Neural progenitor cell (in vitro differentiated cells): Measurements from ENCODE around the gene CD200R1L. TPM values are rescaled to one million over a fixed set of nuclear protein-coding genes. Genes with fewer than 3 reads are reported as not detected.

Experiments
- DNase-seq: peaks from one replicate; pipeline ENCODE4 v3.0.0-alpha.2; 2016; ENCODE audit warnings: low spot score
- H2AFZ ChIP-seq: fragments of 200-600 bp; sonication (generic); replicated peaks from 2 replicates; pipeline ENCODE4 v1.6.1; 2016; ENCODE audit warnings: antibody characterized with exemption
- H3F3A ChIP-seq: fragments of 200-600 bp; sonication (generic); 2 replicates; pipeline ENCODE4 v1.6.1; 2016; ENCODE audit warnings: antibody characterized with exemption, low read depth
- H3K27ac ChIP-seq: fragments of 200-600 bp; sonication (generic); 2 replicates; pipeline ENCODE4 v1.5.1; 2016; ENCODE audit warnings: mild to moderate bottlenecking
- H3K27me3 ChIP-seq: fragments of 200-600 bp; sonication (generic); 2 replicates; pipeline ENCODE4 v1.6.1; 2016; ENCODE audit warnings: mild to moderate bottlenecking, moderate library complexity
- H3K36me3 ChIP-seq: fragments of 200-600 bp; sonication (generic); 2 replicates; pipeline ENCODE4 v1.5.1; 2016
- H3K4me1 ChIP-seq: fragments of 200-600 bp; sonication (generic); 2 replicates; pipeline ENCODE4 v1.6.1; 2016; ENCODE audit warnings: mixed run types
- H3K4me2 ChIP-seq: fragments of 200-600 bp; sonication (generic); 2 replicates; pipeline ENCODE4 v1.6.1; 2016
- H3K4me3 ChIP-seq: fragments of 200-600 bp; sonication (generic); 2 replicates; pipeline ENCODE4 v1.5.1; 2016
- H3K79me2 ChIP-seq: fragments of 200-600 bp; sonication (generic); 2 replicates; pipeline ENCODE4 v1.6.1; 2016; ENCODE audit warnings: low read depth
- H3K9ac ChIP-seq: fragments of 200-600 bp; sonication (generic); 2 replicates; pipeline ENCODE4 v1.6.1; 2016
- H3K9me3 ChIP-seq: fragments of 200-600 bp; sonication (generic); 2 replicates; pipeline ENCODE4 v1.5.1; 2016; ENCODE audit warnings: low read depth
- H4K20me1 ChIP-seq: fragments of 200-600 bp; sonication (generic); 2 replicates; pipeline ENCODE4 v1.6.1; 2016; ENCODE audit warnings: low read depth
- H3K27ac Mint-ChIP-seq: 3 replicates; pipeline ENCODE4 v1.8.0; 2021; ENCODE audit warnings: mixed read lengths
- H3K27me3 Mint-ChIP-seq: 2 replicates; pipeline ENCODE4 v1.8.0; 2022; ENCODE audit warnings: low read depth, mild to moderate bottlenecking, inconsistent platforms, moderate library complexity, mixed read lengths; ENCODE audit not compliant: insufficient read depth
- H3K36me3 Mint-ChIP-seq: 3 replicates; pipeline ENCODE4 v1.8.0; 2021; ENCODE audit warnings: mixed read lengths
- H3K4me1 Mint-ChIP-seq: 3 replicates; pipeline ENCODE4 v1.8.0; 2021; ENCODE audit warnings: mixed read lengths
- H3K4me3 Mint-ChIP-seq: 3 replicates; pipeline ENCODE4 v1.8.0; 2021; ENCODE audit warnings: mild to moderate bottlenecking, moderate library complexity, mixed read lengths
- H3K9me3 Mint-ChIP-seq: 3 replicates; pipeline ENCODE4 v1.8.0; 2020; ENCODE audit warnings: mixed read lengths
- EZH2 ChIP-seq: fragments of 200-600 bp; sonication (generic); IDR thresholded peaks from 2 replicates; pipeline ENCODE4 v1.6.1; 2017; ENCODE audit warnings: antibody characterized with exemption, mild to moderate bottlenecking, moderate library complexity
- EZH2phosphoT487 ChIP-seq: fragments of 200-600 bp; sonication (generic); IDR thresholded peaks from 2 replicates; pipeline ENCODE4 v1.6.1; 2017; ENCODE audit warnings: antibody characterized with exemption
- total RNA-seq: library from RNA; depleted of rRNA; stranded (reverse); fragments of >200 nt; gene quantifications from 2 replicates; pipeline ENCODE4 v1.2.3, GENCODE V29; 2015; ENCODE audit warnings: low replicate concordance
- TF ChIP-seq, protein P1 (sequence below): fragments of 200-600 bp; sonication (generic); IDR thresholded peaks from 2 replicates; pipeline ENCODE4 v1.5.1; 2017; ENCODE audit warnings: antibody characterized with exemption, mild to moderate bottlenecking

The CD200R1L gene
- total RNA-seq, 1 donor from 2014 or later, result not detected

DNA sequence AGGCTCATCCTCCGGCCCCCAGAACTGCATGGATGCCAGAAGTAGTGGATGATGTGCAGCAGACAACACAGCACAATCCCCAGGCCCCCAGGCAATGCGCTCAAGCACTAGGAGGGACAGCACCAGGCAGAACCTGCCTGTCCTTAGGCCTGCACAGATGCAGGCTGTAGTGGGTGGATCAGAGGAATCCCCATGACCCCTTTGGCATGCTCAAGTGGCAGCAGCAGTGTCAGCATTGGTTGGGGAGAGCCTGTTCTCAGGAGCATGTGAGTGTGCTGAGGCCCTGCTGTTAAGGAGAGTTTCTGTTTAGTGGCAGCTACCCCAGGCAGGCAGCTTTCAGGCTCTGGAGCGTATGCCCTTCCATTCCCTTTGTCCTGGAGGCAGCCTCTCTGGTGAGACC is 25.1 kb upstream of the CD200R1L start:
- no peak for DNase-seq
- H3F3A ChIP-seq, result no peaks in the 10 kb centered on the region
- H3K4me1 ChIP-seq, result no peaks in the 10 kb centered on the region
- no peak overlapping the region for H3K4me2 ChIP-seq
- no peak overlapping the region for H3K4me3 Mint-ChIP-seq
- no peak overlapping the region for H3K9ac ChIP-seq
- H3K27me3 Mint-ChIP-seq, result peaks cover 4% of the 10 kb centered on the region
- no peaks in the 10 kb centered on the region for H3K36me3 Mint-ChIP-seq
- no peak overlapping the region for H3K27ac ChIP-seq
- no peaks in the 10 kb centered on the region for H3K36me3 ChIP-seq
- H3K4me3 ChIP-seq, result no peak overlapping the region
- peaks cover 16% of the 10 kb centered on the region for H3K9me3 Mint-ChIP-seq
- H3K27me3 ChIP-seq, result no peaks in the 10 kb centered on the region
- no peaks in the 10 kb centered on the region for H3K4me1 Mint-ChIP-seq
- TF ChIP-seq EZH2, result no peak
- TF ChIP-seq, protein P1, sequence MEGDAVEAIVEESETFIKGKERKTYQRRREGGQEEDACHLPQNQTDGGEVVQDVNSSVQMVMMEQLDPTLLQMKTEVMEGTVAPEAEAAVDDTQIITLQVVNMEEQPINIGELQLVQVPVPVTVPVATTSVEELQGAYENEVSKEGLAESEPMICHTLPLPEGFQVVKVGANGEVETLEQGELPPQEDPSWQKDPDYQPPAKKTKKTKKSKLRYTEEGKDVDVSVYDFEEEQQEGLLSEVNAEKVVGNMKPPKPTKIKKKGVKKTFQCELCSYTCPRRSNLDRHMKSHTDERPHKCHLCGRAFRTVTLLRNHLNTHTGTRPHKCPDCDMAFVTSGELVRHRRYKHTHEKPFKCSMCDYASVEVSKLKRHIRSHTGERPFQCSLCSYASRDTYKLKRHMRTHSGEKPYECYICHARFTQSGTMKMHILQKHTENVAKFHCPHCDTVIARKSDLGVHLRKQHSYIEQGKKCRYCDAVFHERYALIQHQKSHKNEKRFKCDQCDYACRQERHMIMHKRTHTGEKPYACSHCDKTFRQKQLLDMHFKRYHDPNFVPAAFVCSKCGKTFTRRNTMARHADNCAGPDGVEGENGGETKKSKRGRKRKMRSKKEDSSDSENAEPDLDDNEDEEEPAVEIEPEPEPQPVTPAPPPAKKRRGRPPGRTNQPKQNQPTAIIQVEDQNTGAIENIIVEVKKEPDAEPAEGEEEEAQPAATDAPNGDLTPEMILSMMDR, result no peak
- TF ChIP-seq EZH2phosphoT487, result no peak
- H3K9me3 ChIP-seq, result no peaks in the 10 kb centered on the region
- H2AFZ ChIP-seq, result peak overlapping the region; percentile 46
- no peaks in the 10 kb centered on the region for H3K79me2 ChIP-seq
- no peaks in the 10 kb centered on the region for H4K20me1 ChIP-seq
- H3K27ac Mint-ChIP-seq, result no peak overlapping the region

DNA sequence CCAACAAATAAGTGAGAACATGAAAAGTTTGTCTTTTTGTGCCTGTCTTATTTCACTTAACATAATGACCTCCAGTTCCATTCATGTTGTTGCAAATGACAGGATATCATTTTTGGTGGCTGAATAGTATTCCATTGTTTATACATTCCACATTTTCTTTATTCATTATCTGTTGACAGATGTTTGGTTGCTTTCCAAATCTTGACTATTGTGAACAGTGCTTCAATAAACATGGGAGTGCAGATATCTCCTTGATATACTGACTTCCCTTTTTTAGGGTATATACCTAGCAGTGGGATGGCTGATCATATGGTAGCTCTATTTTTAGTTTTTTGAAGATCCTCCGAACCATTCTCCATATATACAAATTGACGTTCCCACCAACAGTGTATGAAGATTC is 19.1 kb upstream of the CD200R1L start:
- Mint-ChIP-seq H3K27ac (no peak overlapping the region), H3K4me1 (no peaks in the 10 kb centered on the region), H3K4me3 (no peak overlapping the region), H3K27me3 (no peaks in the 10 kb centered on the region), H3K9me3 (peaks cover 11% of the 10 kb centered on the region), H3K36me3 (no peaks in the 10 kb centered on the region)
- Histone ChIP-seq H3K27ac (no peak overlapping the region), H3K9ac (no peak overlapping the region), H3K4me1 (no peaks in the 10 kb centered on the region), H3K4me3 (no peak overlapping the region), H3K79me2 (no peaks in the 10 kb centered on the region), H3K4me2 (no peak overlapping the region), H4K20me1 (no peaks in the 10 kb centered on the region), H3K27me3 (no peaks in the 10 kb centered on the region), H3K36me3 (no peaks in the 10 kb centered on the region), H2AFZ (no peak overlapping the region), H3F3A (no peaks in the 10 kb centered on the region), H3K9me3 (no peaks in the 10 kb centered on the region)
- TF ChIP-seq EZH2 (no peak), EZH2phosphoT487 (no peak)
- TF ChIP-seq, protein P1, result no peak
- DNase-seq, result no peak

DNA sequence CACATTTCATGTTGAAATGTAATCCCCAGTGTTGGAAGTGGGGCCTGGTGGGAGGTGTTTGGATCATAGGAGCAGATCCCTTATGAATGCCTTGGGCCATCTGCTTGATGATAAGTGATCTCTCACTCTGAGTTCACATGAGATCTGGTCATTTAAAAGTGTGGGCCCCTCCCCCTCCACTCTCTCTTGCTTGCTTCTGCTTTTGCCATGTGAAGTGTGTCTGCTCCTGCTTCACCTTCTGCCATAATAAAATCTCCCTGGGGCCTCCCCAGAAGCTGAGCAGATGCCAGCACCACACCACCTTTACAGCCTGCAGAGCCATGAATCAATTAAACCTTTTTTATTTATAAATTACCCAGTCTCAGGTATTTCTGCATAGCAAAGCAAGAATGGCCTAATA is 14.2 kb upstream of the CD200R1L start:
- Mint-ChIP-seq H3K36me3 (no peaks in the 10 kb centered on the region), H3K4me3 (no peak overlapping the region), H3K9me3 (peaks cover 12% of the 10 kb centered on the region), H3K4me1 (no peaks in the 10 kb centered on the region), H3K27ac (no peak overlapping the region), H3K27me3 (no peaks in the 10 kb centered on the region)
- Histone ChIP-seq H4K20me1 (no peaks in the 10 kb centered on the region), H3K9me3 (peaks cover 3% of the 10 kb centered on the region), H3K27me3 (no peaks in the 10 kb centered on the region), H3K27ac (no peak overlapping the region), H2AFZ (no peak overlapping the region), H3K9ac (no peak overlapping the region), H3F3A (no peaks in the 10 kb centered on the region), H3K4me2 (no peak overlapping the region), H3K36me3 (peaks cover 6% of the 10 kb centered on the region), H3K4me1 (no peaks in the 10 kb centered on the region), H3K4me3 (no peak overlapping the region), H3K79me2 (no peaks in the 10 kb centered on the region)
- no peak for TF ChIP-seq EZH2phosphoT487
- TF ChIP-seq EZH2, result no peak
- TF ChIP-seq, protein P1, result no peak
- no peak for DNase-seq
